Activated T-helper 1 cell treated with anti-CD3 and anti-CD28 coated beads, Interleukin-2, amount 50 U/mL, for 16 hours (primary cell): ENCODE results near the gene MUC6.

ENCODE experiments used
- DNase-seq, 2 donors: peaks; one replicate each; pipeline ENCODE4 v3.0.0-alpha.2; 2020; ENCODE audit warnings: low read depth in 1 of 2, low spot score in 1 of 2

MUC6 gene, protein sequence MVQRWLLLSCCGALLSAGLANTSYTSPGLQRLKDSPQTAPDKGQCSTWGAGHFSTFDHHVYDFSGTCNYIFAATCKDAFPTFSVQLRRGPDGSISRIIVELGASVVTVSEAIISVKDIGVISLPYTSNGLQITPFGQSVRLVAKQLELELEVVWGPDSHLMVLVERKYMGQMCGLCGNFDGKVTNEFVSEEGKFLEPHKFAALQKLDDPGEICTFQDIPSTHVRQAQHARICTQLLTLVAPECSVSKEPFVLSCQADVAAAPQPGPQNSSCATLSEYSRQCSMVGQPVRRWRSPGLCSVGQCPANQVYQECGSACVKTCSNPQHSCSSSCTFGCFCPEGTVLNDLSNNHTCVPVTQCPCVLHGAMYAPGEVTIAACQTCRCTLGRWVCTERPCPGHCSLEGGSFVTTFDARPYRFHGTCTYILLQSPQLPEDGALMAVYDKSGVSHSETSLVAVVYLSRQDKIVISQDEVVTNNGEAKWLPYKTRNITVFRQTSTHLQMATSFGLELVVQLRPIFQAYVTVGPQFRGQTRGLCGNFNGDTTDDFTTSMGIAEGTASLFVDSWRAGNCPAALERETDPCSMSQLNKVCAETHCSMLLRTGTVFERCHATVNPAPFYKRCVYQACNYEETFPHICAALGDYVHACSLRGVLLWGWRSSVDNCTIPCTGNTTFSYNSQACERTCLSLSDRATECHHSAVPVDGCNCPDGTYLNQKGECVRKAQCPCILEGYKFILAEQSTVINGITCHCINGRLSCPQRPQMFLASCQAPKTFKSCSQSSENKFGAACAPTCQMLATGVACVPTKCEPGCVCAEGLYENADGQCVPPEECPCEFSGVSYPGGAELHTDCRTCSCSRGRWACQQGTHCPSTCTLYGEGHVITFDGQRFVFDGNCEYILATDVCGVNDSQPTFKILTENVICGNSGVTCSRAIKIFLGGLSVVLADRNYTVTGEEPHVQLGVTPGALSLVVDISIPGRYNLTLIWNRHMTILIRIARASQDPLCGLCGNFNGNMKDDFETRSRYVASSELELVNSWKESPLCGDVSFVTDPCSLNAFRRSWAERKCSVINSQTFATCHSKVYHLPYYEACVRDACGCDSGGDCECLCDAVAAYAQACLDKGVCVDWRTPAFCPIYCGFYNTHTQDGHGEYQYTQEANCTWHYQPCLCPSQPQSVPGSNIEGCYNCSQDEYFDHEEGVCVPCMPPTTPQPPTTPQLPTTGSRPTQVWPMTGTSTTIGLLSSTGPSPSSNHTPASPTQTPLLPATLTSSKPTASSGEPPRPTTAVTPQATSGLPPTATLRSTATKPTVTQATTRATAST (N-terminal part only)

GRCh38 chr11:1036303-1036923 is at the start of gene MUC6:
Gene MUC6, minus strand, starts transcription at chr11:1036718. Its CDS starts 63 bp downstream, at chr11:1036655.
- no peak for DNase-seq

- DNase-seq: no peak
Measured at GRCh38 chr11:1085440-1086170, 49.1 kb upstream of the MUC6 start.

GRCh38 chr11:1084561-1085439 is 48.3 kb upstream of the MUC6 start:
- no peak for DNase-seq

DNA sequence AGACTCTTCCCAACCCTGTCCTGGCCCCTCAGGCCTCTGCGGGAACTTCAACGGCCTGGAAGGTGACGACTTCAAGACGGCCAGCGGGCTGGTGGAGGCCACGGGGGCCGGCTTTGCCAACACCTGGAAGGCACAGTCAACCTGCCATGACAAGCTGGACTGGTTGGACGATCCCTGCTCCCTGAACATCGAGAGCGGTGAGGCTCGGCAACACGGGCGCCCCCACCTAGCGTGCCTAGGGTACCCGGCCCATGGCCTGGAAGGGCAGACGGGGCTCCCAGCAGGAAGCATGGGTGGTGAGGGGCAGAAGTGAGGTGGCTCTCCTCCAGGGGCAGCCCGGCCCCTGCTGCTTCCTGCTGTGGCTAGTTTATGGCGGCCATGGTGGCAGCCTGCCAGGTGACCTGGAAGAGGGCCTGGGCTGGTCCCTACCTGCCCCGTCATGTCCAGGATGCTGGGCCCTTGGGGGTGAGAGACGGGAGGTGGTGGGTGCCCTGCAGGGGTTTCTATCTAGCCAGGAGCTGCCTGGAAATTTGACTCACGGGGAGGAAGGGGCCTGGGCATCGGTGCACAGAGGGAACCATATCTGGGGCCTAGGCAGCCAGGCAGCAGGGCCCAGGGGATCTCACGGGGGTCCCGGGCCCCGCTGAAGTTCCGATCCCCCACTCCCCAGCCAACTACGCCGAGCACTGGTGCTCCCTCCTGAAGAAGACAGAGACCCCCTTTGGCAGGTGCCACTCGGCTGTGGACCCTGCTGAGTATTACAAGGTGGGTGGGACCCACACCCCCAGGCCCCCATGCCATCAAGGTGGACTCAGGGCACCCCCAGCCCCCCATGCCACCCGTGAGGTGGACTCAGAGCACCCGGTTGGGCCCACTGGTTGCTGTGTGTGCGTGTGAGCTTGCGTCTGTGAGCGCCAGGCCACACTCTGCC is 47.4 kb upstream of the MUC6 start:
- no peak for DNase-seq

- no peak for DNase-seq
Measured at GRCh38 chr11:1082728-1083620, 46.5 kb upstream of the MUC6 start.

DNA sequence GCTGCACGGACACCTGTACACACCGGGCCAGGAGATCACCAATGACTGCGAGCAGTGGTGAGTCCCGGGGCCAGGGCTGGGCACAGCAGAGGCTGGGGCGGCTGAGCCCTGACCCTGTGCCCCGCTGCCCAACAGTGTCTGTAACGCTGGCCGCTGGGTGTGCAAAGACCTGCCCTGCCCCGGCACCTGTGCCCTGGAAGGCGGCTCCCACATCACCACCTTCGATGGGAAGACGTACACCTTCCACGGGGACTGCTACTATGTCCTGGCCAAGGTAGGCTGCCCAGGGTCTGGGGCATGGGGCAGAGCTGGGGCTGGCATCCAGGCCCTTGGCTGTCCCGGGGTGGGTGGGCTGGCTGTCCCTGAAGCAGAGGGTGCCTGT is 45.8 kb upstream of the MUC6 start:
- DNase-seq: no peak

DNA sequence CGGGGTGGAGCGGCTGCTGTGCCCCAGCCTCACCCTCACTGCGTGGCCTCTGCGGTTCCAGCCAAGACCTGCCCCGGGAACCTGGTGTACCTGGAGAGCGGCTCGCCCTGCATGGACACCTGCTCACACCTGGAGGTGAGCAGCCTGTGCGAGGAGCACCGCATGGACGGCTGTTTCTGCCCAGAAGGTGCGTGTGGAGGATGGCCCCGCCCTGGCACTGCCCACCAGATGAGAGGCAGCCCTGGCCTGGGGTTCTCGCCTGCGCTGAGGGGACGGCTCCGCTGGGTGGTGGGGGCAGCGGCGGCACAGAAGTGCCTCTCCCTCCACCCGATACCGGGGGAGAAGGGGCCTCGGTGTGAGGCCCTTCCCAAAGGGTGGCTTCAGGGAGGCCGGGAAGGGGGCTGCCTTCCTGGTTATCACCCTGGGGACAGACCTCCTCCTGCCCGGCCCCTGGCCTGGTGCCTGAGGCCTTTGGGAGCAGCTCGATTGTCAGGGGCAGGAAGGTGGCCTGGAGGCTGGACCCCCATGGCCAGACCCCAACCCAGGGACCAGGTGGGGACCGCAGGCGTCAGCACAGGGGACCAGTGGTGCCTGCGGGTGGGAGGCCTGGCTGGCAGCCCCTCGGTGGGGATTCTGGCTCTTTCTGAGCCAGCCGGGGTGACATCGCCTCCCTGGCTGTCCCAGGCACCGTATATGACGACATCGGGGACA is 45.2 kb upstream of the MUC6 start:
- DNase-seq: no peak

- DNase-seq: no peak
Measured at GRCh38 chr11:1078191-1078601, 41.7 kb upstream of the MUC6 start.

DNA sequence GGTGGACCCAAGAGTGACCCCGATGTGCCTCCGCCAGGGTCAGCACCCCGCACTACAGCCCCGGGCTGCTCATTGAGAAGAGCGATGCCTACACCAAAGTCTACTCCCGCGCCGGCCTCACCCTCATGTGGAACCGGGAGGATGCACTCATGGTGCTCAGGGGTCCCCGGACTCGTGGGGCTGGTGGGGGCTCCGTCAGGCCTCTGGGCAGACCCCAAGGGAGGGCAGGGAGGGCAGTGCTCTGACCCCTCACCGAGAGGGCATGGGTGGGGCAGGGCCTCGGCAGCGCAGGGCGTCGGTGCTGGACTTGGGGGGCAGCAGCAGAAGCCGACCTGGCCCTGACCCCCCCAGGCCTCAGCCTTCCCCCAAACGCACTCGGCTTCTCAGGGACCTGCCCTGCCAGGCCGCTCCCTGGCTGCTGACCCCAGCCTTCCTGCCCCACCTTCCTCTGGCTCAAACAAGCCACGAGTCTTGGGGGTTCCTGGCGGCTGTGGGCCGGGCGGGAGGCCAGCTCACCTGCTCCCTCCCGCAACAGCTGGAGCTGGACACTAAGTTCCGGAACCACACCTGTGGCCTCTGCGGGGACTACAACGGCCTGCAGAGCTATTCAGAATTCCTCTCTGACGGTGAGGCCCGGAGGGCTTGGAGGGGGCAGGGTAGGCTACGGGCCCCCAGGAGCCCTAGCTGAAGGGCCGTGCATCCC is 41.0 kb upstream of the MUC6 start:
- no peak for DNase-seq

DNA sequence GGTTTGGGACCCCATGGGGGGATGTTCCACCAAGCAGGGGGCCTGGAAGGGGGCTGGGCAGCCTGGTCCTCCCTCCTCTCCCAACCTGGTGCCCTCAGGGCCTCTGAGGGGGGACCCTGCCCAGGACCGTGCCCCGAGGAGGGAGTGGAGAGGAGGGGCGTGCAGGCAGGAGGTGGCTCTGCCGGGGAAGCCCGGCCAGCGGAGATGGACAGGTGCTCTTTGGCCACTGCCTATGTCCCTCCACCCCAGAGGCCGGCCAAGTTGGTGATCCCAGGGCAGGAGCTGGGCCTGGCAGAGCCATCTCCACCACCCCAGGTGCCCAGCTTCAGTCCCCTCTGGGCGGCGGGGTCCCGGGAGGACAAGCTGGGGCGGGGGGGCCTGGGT is 40.5 kb upstream of the MUC6 start:
- no peak for DNase-seq

GRCh38 chr11:1076061-1076665 is 39.6 kb upstream of the MUC6 start:
- DNase-seq: no peak

DNA sequence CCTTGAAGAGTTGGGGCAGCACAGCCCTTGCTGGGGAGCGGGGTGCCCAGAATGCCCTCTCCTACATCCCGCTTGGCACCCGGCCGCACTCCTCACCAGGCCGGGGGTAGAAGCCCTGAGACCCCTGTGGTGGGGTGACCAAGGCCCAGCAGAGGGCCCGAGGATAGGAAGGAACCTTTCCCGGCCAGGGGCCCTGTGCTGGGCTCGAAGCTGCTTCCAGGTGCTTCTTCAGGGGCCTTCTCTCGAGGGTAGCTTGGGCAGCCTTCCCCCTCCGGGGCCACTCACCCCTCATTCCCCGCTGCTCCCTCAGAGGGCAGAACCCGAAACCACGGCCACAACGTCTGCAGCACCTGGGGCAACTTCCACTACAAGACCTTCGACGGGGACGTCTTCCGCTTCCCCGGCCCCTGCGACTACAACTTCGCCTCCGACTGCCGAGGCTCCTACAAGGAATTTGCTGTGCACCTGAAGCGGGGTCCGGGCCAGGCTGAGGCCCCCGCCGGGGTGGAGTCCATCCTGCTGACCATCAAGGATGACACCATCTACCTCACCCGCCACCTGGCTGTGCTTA is 38.9 kb upstream of the MUC6 start:
- DNase-seq: no peak

DNA sequence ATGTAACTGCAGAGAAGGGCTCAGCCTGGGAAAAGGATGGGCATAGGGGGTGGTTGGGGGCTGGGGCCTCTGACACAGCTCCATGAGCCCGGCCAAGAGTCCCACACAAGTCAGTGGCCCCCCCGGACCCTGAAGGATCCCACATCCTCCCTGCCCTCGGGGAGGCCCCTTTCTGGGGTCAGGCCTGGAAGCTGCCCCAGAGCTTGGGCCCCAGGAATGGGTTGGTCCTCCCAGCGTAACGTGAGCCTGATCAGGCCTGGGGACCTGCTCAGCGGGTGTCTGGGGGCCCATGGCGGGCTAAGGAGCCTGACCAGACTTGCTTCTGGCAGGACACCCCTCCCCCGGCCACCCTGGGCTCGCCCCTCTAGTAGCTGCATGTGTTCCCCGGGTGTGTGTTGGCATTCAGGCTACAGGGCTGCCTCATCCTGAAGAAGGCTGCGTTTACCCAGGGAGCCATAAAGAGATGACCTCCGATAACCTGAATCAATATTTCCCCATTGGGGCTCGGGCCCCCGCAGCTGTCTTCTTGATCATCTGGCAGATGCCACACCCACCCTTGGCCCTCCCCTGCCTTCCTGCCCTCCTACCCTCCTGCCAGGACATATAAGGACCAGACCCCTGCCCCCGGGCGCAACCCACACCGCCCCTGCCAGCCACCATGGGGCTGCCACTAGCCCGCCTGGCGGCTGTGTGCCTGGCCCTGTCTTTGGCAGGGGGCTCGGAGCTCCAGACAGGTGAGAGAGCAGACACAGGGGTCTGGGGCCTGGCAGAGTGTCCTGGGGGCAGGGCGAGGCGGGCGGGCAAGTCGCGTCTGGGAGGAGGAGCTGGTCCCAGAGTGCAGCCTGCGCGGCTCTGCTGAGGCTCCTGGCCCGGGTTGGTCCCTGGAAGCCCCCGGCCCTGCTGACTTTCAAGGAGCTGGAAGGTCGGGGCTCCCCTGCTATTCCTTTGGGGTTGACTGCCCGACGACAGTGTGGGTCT is 38.0 kb upstream of the MUC6 start, which contains the start of gene MUC2:
MUC2 (plus strand) TSS at position 631 of the 978 bp plus-strand sequence.
- DNase-seq: no peak

DNA sequence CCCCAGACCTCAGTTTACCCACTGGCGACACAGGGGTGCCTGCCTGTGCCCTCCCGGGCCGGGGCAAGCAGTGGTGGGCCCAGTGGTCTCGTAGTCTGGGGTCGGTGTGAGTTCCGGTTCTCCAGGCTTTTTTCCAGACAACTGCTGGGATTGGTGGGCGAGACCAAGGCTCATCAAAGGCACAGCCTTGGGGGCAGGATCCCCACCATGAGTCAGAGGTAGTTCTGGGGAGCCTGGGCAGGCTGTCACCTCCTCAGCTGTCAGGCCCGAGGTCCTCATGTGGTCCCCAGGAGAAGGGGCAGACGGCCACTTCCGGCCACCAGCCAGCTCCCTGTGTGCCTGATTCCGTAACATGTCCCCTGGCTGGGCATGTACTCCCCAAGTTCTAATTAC is 37.3 kb upstream of the MUC6 start:
- DNase-seq: no peak
